GM12878 (cell line): ENCODE data around the gene LEFTY1. TPM values are rescaled to one million over a fixed set of nuclear protein-coding genes. Genes with fewer than 3 reads are reported as not detected.

Experiments used
- ATAC-seq: fragments of 200-7000 bp; cut with Tn5 transposase; 3 replicates; pipeline ENCODE4 v1.9.1; 2020; ENCODE audit warnings: mild to moderate bottlenecking, moderate library complexity
- BruUV-seq: library from RNA; stranded (reverse); fragments of 400-500 nt; replicated peaks from 2 replicates; lab custom pipeline; 2021; lab: Mats Ljungman, UMichigan
- CTCF ChIA-PET: fragments of 300-600 bp; sonication (Branson Sonifier 250); formaldehyde crosslinking; extraction: SDS; loops from one replicate; lab custom pipeline; 2021; ENCODE audit warnings: inconsistent platforms; lab: Yijun Ruan, JAX
- POLR2A ChIA-PET: fragments of 350-600 bp; formaldehyde crosslinking; extraction: SDS; loops from one replicate; lab custom pipeline; 2021; ENCODE audit warnings: inconsistent platforms; lab: Charles Lee
- RAD21 ChIA-PET: fragments of 300-600 bp; sonication (Branson Sonifier 250); formaldehyde crosslinking; loops from one replicate; lab custom pipeline; 2023; ENCODE audit warnings: antibody characterized with exemption; ENCODE audit not compliant: unreplicated experiment; lab: Charles Lee
- SMC1A ChIA-PET: fragments of 300-600 bp; sonication (Branson Sonifier 250); formaldehyde crosslinking; loops from one replicate; lab custom pipeline; 2023; ENCODE audit not compliant: unreplicated experiment, uncharacterized antibody; lab: Charles Lee
- DNase-seq: peaks from one replicate; pipeline ENCODE4 v3.0.0-alpha.2; 2011; ENCODE audit warnings: low read depth, low spot score
- FAIRE-seq: peaks from 3 replicates; lab custom pipeline; 2011; peaks lifted over from hg19 to GRCh38; lab: Jason Lieb, UNC
- H2AFZ ChIP-seq: 2 replicates; pipeline ENCODE4 v1.6.0; 2011; ENCODE audit warnings: low read depth, low read length, control low read depth; ENCODE audit not compliant: control insufficient read depth
- H3K27ac ChIP-seq: 2 replicates; pipeline ENCODE4 v1.5.1; 2011; ENCODE audit warnings: control low read depth; ENCODE audit not compliant: control insufficient read depth, insufficient read depth
- H3K27me3 ChIP-seq, 2 experiments: replicated peaks in 1 of 2; 2 replicates each; pipeline versions ENCODE4 v1.6.0 to v1.6.1; 2011; ENCODE audit warnings: low read length in 1 of 2; ENCODE audit not compliant: control insufficient read depth in 2 of 2, insufficient read depth in 2 of 2
- H3K36me3 ChIP-seq, 2 experiments: 2 replicates each; pipeline ENCODE4 v1.5.1; 2011; ENCODE audit warnings: low read length in 1 of 2; ENCODE audit not compliant: control insufficient read depth in 2 of 2, insufficient read depth in 2 of 2
- H3K4me1 ChIP-seq: 2 replicates; pipeline ENCODE4 v1.6.1; 2011; ENCODE audit warnings: mild to moderate bottlenecking, low read length, moderate library complexity, mixed read lengths; ENCODE audit not compliant: control insufficient read depth, insufficient read depth
- H3K4me2 ChIP-seq: 2 replicates; pipeline ENCODE4 v1.6.0; 2011; ENCODE audit warnings: control low read depth; ENCODE audit not compliant: control insufficient read depth, insufficient read depth
- H3K4me3 ChIP-seq: fragments of 200-600 bp; sonication (generic); 2 replicates; pipeline ENCODE4 v1.5.1; 2016
- H3K79me2 ChIP-seq: 2 replicates; pipeline ENCODE4 v1.6.0; 2011; ENCODE audit warnings: low read length; ENCODE audit not compliant: control insufficient read depth, insufficient read depth
- H3K9ac ChIP-seq: 2 replicates; pipeline ENCODE4 v1.8.0; 2011; ENCODE audit warnings: low read length, control low read depth, mixed read lengths; ENCODE audit not compliant: control insufficient read depth, insufficient read depth
- H3K9me3 ChIP-seq: replicated peaks from 3 replicates; pipeline ENCODE4 v1.5.1; 2011; ENCODE audit warnings: mild to moderate bottlenecking, low read length; ENCODE audit not compliant: control insufficient read depth, insufficient read depth
- H4K20me1 ChIP-seq: 2 replicates; pipeline ENCODE4 v1.6.0; 2011; ENCODE audit not compliant: control insufficient read depth, insufficient read depth
- BHLHE40 ChIP-seq, 2 experiments: fragments of 450-650 bp in 1 of 2; IDR thresholded peaks; 2 replicates each; pipeline ENCODE4 v1.6.1; 2011 to 2017; ENCODE audit warnings: low read depth in 2 of 2, borderline replicate concordance in 1 of 2, improper control_type of control experiment in 1 of 2, low read length in 1 of 2, mild to moderate bottlenecking in 1 of 2
- BMI1 ChIP-seq: fragments of 450-650 bp; IDR thresholded peaks from 2 replicates; pipeline ENCODE4 v1.6.1; 2016; ENCODE audit warnings: mild to moderate bottlenecking, moderate library complexity, borderline replicate concordance
- DPF2 ChIP-seq: fragments of 450-650 bp; IDR thresholded peaks from 2 replicates; pipeline ENCODE4 v1.6.1; 2017; ENCODE audit warnings: mild to moderate bottlenecking
- JUNB ChIP-seq: IDR thresholded peaks from 2 replicates; pipeline ENCODE4 v1.6.1; 2016; ENCODE audit warnings: antibody characterized with exemption, mild to moderate bottlenecking
- LARP7 ChIP-seq: fragments of 450-650 bp; IDR thresholded peaks from 2 replicates; pipeline ENCODE4 v1.6.1; 2017; ENCODE audit warnings: mild to moderate bottlenecking
- MXI1 ChIP-seq: fragments of 150-350 bp; IDR thresholded peaks from 2 replicates; pipeline ENCODE4 v1.6.1; 2011; ENCODE audit warnings: low read depth, mild to moderate bottlenecking, inconsistent platforms, low read length, improper control_type of control experiment
- NFXL1 ChIP-seq: fragments of 450-650 bp; IDR thresholded peaks from 2 replicates; pipeline ENCODE4 v1.6.1; 2017; ENCODE audit warnings: antibody characterized with exemption, mild to moderate bottlenecking, borderline replicate concordance
- NR2F1 ChIP-seq: fragments of 450-650 bp; conservative IDR thresholded peaks from 2 replicates; pipeline ENCODE4 v1.6.1; 2017; ENCODE audit warnings: mild to moderate bottlenecking
- POLR2A ChIP-seq: IDR thresholded peaks from 2 replicates; pipeline ENCODE4 v1.6.1; 2011; ENCODE audit warnings: low read depth, mild to moderate bottlenecking, low read length
- RBBP5 ChIP-seq: fragments of 200-600 bp; sonication (generic); conservative IDR thresholded peaks from 2 replicates; pipeline ENCODE4 v1.6.1; 2016
- SMARCA5 ChIP-seq: fragments of 450-650 bp; IDR thresholded peaks from 2 replicates; pipeline ENCODE4 v1.6.1; 2017; ENCODE audit warnings: mild to moderate bottlenecking
- SMC3 ChIP-seq: IDR thresholded peaks from 2 replicates; pipeline ENCODE4 v1.6.1; 2011; ENCODE audit warnings: low read length, improper control_type of control experiment, borderline replicate concordance
- SUZ12 ChIP-seq: fragments of 200-600 bp; sonication (generic); IDR thresholded peaks from one replicate; pipeline ENCODE4 v1.6.1; 2018; ENCODE audit warnings: antibody characterized with exemption, mild to moderate bottlenecking; ENCODE audit not compliant: unreplicated experiment
- TAF1 ChIP-seq: IDR thresholded peaks from 2 replicates; pipeline ENCODE4 v1.6.1; 2011; ENCODE audit warnings: mild to moderate bottlenecking, low read depth, low read length, borderline replicate concordance
- WGBS: methylation state at CpG from one replicate; pipeline ENCODE4 v1.1.6; 2016; ENCODE audit warnings: low lambda C conversion rate; ENCODE audit not compliant: insufficient replicate concordance, insufficient coverage; ENCODE audit errors: missing lambda C conversion rate; 5-methylcytosine and 5-hydroxymethylcytosine counted together
- in situ Hi-C: fragments of 300-500 bp; cut with MboI; formaldehyde crosslinking; loops from 9 replicates; pipeline ENCODE4 v1.14.3; 2018; ENCODE audit warnings: mixed read lengths
- intact Hi-C: fragments of 100-400 bp; cut with micrococcal nuclease; formaldehyde crosslinking; loops from one replicate; pipeline ENCODE4 v1.14.2; 2022; ENCODE audit not compliant: unreplicated experiment
- polyA plus RNA-seq, 11 experiments: library from polyadenylated mRNA; depleted of rRNA in 4 of 11; unstranded in 6 of 11; stranded (reverse) in 5 of 11; fragments of >200 nt; fragmentation: Nextera tagmentation in 4 of 11; fragmentation: Illumina TruSeq in 1 of 11; extraction: Ambion mirVana in 4 of 11; extraction: Trizol in 1 of 11; gene quantifications; 1 replicate in 1 of 11; 2 replicates in 10 of 11; pipeline versions ENCODE4 v1.2.1 to v1.2.3, GENCODE V29; 2011 to 2016; ENCODE audit warnings: inconsistent platforms in 2 of 11, missing spikeins in 2 of 11, low read depth in 1 of 11
- total RNA-seq, 4 experiments: library from RNA; depleted of rRNA in 3 of 4; stranded (reverse); fragments of >200 nt in 3 of 4; fragmentation: Illumina TruSeq in 1 of 4; extraction: Trizol in 1 of 4; gene quantifications; 2 replicates each; pipeline versions ENCODE4 v1.2.1 to v1.2.3, GENCODE V29; 2013 to 2021
- TF ChIP-seq, protein P1 (sequence below), 3 experiments: IDR thresholded peaks in 2 of 3; conservative IDR thresholded peaks in 1 of 3; 2 replicates each; pipeline ENCODE4 v1.5.1; 2011; ENCODE audit warnings: low read depth in 3 of 3, low read length in 3 of 3, mild to moderate bottlenecking in 3 of 3, control low read depth in 2 of 3, moderate library complexity in 2 of 3, inconsistent platforms in 1 of 3, mixed read lengths in 1 of 3; ENCODE audit not compliant: control insufficient read depth in 2 of 3, insufficient read depth in 1 of 3; ENCODE audit errors: extremely low read depth in 1 of 3
- TF ChIP-seq, protein P2 (sequence below): fragments of 450-650 bp; IDR thresholded peaks from 2 replicates; pipeline ENCODE4 v1.6.1; 2017; ENCODE audit warnings: mild to moderate bottlenecking, moderate library complexity

Gene LEFTY1
- total and polyA plus RNA-seq, 10 of the 15 experiments (the other 5 are each of a cell fraction or from before 2014, with no cell fraction given), result 0.06 TPM; not detected in 8

DNA sequence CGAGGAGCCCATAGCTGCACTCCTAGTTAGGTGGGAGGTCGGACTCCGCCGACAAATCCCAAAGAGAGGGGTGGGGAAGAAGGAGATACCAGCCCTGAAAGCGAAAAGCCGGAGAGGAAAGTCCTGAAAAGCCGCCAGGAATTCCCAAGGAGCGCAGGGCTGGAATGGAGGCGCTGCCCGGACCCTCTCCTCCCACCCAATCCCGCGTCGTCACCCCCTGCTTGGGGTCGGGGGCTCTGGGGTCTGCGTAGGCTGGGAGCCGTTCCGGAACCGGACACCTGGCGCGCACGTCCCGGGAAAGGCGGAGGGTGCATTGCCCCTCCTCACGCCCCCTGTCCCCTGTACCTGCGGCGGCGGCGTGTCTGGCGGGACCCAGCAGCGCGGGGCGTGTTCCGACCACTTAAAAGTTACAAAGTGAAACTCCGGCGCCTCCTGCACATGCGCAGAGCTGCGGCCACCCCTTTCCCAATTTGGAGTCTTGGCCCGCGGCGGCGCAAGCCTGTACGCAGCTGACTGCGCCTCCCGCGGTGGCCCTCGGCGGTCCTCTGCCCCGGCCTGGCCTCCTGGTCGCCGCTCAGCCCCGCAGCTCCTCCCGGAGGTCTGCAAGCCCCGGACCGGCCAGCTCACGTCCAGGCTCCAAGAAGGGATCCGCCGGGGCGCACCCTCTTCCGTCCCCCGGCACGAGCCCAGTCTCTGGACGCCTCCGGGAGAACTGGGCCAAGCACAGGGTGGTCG, 6.8 kb downstream of the LEFTY1 start, which contains the start of gene TMEM63A:
Gene TMEM63A (minus strand): TSS at position 422 of the 735 bp plus-strand sequence. CDS start 4,800 bp downstream, outside the sequence.
- in situ Hi-C loops, result no loop called here
- TF ChIP-seq LARP7, result peak; percentile 31; the same call in 1 of the 2 replicates
- TF ChIP-seq, protein P1, sequence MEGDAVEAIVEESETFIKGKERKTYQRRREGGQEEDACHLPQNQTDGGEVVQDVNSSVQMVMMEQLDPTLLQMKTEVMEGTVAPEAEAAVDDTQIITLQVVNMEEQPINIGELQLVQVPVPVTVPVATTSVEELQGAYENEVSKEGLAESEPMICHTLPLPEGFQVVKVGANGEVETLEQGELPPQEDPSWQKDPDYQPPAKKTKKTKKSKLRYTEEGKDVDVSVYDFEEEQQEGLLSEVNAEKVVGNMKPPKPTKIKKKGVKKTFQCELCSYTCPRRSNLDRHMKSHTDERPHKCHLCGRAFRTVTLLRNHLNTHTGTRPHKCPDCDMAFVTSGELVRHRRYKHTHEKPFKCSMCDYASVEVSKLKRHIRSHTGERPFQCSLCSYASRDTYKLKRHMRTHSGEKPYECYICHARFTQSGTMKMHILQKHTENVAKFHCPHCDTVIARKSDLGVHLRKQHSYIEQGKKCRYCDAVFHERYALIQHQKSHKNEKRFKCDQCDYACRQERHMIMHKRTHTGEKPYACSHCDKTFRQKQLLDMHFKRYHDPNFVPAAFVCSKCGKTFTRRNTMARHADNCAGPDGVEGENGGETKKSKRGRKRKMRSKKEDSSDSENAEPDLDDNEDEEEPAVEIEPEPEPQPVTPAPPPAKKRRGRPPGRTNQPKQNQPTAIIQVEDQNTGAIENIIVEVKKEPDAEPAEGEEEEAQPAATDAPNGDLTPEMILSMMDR (IDR thresholded peaks at IDR 0.05 in 2 of 3, conservative IDR thresholded peaks at IDR 0.05 in 1 of 3; ENCODE audit: control insufficient read depth in 2 of 3, extremely low read depth in 1 of 3, insufficient read depth in 1 of 3, low read depth in 3 of 3, low read length in 3 of 3), result peak; percentile 31 to 42 (median 40); a peak in 5 of 6 replicates
- no peak for TF ChIP-seq SMC3
- no peak for TF ChIP-seq BMI1
- no peak for TF ChIP-seq JUNB
- TF ChIP-seq DPF2, result peak; percentile 40; the same call in 1 of the 2 replicates
- TF ChIP-seq NR2F1, result no peak
- TF ChIP-seq SUZ12, result no peak
- 0 out of 2 replicates have a peak, but pooled peaks have one; percentile 38 for TF ChIP-seq NFXL1
- TF ChIP-seq SMARCA5, result peak; percentile 63; the same call in 1 of the 2 replicates
- no peak for TF ChIP-seq RBBP5
- peak; percentile 5 to 72; a peak in 2 of 4 replicates for TF ChIP-seq BHLHE40 (IDR thresholded peaks at IDR 0.05; ENCODE audit: borderline replicate concordance in 1 of 2, low read depth in 2 of 2, low read length in 1 of 2)
- TF ChIP-seq, protein P2, sequence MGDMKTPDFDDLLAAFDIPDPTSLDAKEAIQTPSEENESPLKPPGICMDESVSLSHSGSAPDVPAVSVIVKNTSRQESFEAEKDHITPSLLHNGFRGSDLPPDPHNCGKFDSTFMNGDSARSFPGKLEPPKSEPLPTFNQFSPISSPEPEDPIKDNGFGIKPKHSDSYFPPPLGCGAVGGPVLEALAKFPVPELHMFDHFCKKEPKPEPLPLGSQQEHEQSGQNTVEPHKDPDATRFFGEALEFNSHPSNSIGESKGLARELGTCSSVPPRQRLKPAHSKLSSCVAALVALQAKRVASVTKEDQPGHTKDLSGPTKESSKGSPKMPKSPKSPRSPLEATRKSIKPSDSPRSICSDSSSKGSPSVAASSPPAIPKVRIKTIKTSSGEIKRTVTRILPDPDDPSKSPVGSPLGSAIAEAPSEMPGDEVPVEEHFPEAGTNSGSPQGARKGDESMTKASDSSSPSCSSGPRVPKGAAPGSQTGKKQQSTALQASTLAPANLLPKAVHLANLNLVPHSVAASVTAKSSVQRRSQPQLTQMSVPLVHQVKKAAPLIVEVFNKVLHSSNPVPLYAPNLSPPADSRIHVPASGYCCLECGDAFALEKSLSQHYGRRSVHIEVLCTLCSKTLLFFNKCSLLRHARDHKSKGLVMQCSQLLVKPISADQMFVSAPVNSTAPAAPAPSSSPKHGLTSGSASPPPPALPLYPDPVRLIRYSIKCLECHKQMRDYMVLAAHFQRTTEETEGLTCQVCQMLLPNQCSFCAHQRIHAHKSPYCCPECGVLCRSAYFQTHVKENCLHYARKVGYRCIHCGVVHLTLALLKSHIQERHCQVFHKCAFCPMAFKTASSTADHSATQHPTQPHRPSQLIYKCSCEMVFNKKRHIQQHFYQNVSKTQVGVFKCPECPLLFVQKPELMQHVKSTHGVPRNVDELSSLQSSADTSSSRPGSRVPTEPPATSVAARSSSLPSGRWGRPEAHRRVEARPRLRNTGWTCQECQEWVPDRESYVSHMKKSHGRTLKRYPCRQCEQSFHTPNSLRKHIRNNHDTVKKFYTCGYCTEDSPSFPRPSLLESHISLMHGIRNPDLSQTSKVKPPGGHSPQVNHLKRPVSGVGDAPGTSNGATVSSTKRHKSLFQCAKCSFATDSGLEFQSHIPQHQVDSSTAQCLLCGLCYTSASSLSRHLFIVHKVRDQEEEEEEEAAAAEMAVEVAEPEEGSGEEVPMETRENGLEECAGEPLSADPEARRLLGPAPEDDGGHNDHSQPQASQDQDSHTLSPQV, result no peak
- peak; percentile 55; the same call in 1 of the 2 replicates for TF ChIP-seq MXI1
- TF ChIP-seq POLR2A, result peak; percentile 81
- TF ChIP-seq TAF1, result peak; percentile 71; the same call in 1 of the 2 replicates

More for the DNA sequence above, 6.8 kb downstream of the LEFTY1 start, which contains the start of gene TMEM63A:
- peak within 1 kb of the TSS; percentile 77 for H3K27ac ChIP-seq
- DNase-seq (peak; percentile 40), FAIRE-seq (no peak), ATAC-seq (peak; percentile 88)
- H3K9me3 ChIP-seq, result no peaks in the 10 kb centered on the region
- H3K79me2 ChIP-seq, result peaks cover 30% of the 10 kb centered on the region
- H3K36me3 ChIP-seq, result peaks cover 0 to 1% of the 10 kb centered on the region in 2 experiments; a peak in 2 of 4 replicates
- RAD21 ChIA-PET, result interaction anchor here (1.0 to 3.7 kb wide), 9 partner anchors 14 to 404 kb away, joined by 3 to 37 read pairs (median 7); partner anchors contain the start of genes PYCR2 and SRP9
- peak within 1 kb of the TSS; percentile 96 for H3K4me2 ChIP-seq
- H3K27me3 ChIP-seq, result no peaks in the 10 kb centered on the region
- H3K4me3 ChIP-seq, result peak within 1 kb of the TSS; percentile 88
- peak within 1 kb of the TSS; percentile 90 for H3K9ac ChIP-seq
- BruUV-seq, result no TSS peak
- H4K20me1 ChIP-seq, result 0 out of 2 replicates have a peak, but pooled peaks cover 3% of the 10 kb centered on the region
- intact Hi-C loops, result loop anchor here (1.0 kb wide), 1 partner anchor 15 kb away; no protein-coding TSS in a partner anchor
- WGBS, result 0% methylated on average over 64 of the region's 64 CpGs
- SMC1A ChIA-PET, result interaction anchor here (0.8 to 5.1 kb wide), 15 partner anchors 11 to 171 kb away, joined by 3 to 29 read pairs (median 7); partner anchors contain the start of genes PYCR2 and SRP9
- POLR2A ChIA-PET, result interaction anchor here (0.6 to 4.9 kb wide), 12 partner anchors 12 to 152 kb away, joined by 3 to 30 read pairs (median 8); partner anchors contain the start of genes PYCR2 and SRP9
- peak within 1 kb of the TSS; percentile 93 for H2AFZ ChIP-seq
- peaks cover 30% of the 10 kb centered on the region for H3K4me1 ChIP-seq
- CTCF ChIA-PET, result interaction anchor here (0.6 to 4.9 kb wide), 19 partner anchors 10 to 406 kb away, joined by 3 to 40 read pairs (median 4); partner anchors contain the start of gene SRP9
